NCI-H748 (cell line): Measurements from ENCODE around the gene LMNTD2.

Source experiments
- DNase-seq: peaks from one replicate; lab custom pipeline; 2025; ENCODE audit not compliant: unreplicated experiment; lab: John Stamatoyannopoulos, UW

Gene LMNTD2

DNA sequence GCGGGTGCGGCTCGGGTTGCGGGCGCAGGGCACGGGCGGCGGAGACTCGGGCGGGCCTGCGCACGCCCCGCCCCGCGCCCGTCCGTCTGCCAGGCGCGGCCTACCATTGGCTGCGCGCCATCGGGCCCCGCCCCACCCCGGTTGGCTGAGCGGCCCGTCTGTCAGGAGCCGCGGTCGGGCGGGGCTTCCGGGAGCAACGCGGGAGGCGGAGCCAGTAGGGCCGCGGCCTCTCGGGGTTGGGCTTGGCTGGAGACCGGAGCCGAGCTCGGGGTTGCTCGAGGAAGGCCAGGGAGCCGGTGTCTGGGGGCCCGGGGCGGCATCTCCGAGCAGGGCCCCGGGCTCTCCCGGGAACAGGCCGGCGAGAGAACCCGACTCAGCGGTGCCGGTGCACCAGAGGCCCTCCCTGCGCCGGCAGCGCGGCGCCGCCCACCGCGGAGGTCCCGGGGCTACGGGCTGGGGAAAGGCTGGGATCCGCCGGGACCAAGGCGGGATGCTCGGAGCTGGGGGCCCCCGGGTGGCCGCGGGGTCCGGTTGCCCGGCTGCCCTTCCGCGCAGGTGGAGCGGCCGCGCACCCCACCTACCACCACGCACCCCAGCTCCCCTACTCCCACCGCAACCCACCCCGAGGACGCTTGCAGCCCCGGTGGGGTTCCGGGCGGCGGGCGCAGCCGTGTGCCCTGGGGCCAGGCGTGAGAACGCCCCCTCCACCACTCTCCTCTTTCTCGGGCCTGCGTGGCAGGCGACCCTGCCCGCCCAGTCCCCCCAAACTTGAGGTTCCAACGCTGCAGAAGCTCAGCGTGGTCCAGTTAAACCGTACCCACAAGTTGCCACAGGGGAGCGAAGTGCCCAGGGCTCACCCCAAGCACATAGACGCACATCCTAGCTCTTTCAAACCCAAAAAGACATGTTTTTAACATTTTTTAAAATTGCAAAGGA, 24.8 kb downstream of the LMNTD2 start, which contains the start of gene HRAS:
TSS of gene HRAS (minus strand) at position 58 of the 936 bp plus-strand sequence.
- peak; percentile 95 for DNase-seq

DNA sequence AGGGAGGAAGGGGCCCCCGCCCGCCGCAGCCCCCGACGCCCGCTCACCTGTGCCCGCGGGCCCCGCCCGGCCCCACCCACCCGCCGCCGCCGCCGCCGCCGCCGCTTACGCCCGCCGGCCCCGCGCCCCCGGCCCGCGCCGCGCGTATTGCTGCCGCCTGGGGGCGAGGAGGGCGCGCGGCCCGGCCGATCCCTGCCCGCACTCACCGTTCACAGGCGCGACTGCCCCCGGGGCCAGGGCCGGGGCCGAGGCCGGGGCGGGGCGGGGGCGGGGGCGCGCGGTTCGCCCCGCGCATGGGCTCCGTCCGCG, 25.4 kb downstream of the LMNTD2 start:
- DNase-seq, result no peak

DNA sequence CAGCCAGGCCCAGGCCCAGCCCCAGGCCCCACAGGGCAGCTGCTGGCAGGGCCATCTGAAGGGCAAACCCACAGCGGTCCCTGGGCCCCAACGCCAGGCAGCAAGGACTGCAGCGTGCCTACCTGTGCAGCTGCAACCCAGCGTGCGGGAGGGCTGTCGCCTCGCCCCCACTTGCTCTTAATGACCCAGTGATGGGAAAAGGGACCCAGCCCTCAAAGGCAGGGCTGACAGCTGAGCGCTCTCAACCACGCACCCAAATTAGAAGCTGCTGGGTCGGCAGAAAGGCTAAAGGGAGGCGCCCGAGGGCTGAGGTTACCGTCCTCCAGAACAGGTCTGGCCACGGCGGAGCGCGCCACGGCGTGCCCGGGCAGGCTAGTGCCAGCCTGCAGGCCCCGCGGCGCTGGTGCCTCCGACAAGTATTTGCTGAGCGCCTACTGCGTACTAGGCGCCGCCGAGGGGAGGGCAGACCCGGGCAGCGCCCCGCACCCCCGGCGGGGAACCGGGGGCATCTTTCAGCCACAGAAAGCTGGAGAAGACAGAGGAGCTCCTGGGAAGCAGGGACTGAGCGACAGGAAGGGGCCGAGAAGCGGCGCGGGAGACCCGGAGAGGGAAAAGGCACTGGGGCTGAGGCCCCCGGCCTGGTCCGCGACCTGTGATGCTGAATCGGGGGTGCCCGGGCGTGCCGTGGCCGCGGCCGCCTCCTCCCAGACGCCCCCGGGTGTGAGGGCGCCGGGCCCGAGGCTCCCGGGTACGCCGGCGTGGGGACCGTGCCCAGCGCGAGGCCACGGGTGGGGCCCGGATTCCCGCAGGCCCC, 25.9 kb downstream of the LMNTD2 start:
- peak; percentile 52 for DNase-seq

DNA sequence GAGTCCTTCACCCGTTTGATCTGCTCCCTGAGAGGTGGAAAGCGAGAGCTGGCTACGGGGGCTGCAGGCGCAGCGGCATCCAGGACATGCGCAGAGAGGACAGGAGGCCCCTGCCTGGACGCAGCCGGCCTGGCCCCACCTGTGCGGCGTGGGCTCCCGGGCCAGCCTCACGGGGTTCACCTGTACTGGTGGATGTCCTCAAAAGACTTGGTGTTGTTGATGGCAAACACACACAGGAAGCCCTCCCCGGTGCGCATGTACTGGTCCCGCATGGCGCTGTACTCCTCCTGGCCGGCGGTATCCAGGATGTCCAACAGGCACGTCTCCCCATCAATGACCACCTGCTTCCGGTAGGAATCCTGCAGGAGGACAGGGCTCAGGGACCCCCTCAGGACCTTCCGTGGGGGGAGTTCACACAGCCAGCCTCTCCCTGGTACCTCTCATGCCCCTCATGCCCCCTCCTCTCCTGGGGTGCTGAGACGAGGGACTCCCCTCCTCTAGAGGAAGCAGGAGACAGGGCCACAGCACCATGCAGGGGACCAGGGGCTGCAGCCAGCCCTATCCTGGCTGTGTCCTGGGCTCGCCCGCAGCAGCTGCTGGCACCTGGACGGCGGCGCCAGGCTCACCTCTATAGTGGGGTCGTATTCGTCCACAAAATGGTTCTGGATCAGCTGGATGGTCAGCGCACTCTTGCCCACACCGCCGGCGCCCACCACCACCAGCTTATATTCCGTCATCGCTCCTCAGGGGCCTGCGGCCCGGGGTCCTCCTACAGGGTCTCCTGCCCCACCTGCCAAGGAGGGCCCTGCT, 26.7 kb downstream of the LMNTD2 start:
- DNase-seq, result no peak

DNA sequence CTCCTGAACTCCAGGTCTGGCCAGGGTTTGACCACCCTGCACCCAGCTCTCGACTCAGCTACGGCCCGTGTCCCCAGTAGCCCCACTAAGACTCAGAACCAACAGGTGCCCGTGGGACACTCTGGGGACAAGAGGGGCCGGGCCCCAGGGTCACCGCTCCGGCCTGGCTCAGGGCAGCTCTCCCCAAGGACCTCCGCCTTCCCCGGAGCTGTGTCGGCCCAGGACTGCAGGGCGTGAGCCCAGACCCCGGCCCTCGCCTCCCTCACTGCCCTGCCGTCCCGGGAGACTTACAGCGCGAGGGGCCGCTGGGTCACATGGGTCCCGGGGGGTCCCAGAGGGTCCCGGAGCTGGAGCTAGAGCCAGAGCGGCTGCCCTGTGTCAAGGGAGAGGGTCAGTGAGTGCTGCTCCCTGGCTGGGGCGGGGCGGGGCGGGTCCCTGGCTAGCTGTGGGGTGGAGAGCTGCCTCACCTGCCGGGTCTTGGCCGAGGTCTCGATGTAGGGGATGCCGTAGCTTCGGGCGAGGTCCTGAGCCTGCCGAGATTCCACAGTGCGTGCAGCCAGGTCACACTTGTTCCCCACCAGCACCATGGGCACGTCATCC, 27.5 kb downstream of the LMNTD2 start:
- DNase-seq, result no peak

DNA sequence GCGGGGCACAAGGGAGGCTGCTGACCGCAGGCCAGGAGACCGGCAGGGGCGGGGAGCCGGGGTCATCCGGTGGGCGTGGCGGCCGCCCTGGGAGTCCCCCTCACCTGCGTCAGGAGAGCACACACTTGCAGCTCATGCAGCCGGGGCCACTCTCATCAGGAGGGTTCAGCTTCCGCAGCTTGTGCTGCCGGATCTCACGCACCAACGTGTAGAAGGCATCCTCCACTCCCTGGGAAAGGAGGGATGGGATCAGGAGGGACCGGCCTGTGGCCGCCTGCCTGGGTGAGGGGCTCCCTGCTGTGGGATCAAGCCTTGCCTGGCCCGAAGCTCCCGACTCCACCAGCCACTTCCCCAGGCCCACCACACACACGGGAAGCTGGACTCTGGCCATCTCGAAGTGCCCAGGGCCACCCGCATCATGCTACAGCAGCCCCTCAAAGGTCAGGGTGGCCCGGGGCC, 28.0 kb downstream of the LMNTD2 start:
- DNase-seq, result no peak

DNA sequence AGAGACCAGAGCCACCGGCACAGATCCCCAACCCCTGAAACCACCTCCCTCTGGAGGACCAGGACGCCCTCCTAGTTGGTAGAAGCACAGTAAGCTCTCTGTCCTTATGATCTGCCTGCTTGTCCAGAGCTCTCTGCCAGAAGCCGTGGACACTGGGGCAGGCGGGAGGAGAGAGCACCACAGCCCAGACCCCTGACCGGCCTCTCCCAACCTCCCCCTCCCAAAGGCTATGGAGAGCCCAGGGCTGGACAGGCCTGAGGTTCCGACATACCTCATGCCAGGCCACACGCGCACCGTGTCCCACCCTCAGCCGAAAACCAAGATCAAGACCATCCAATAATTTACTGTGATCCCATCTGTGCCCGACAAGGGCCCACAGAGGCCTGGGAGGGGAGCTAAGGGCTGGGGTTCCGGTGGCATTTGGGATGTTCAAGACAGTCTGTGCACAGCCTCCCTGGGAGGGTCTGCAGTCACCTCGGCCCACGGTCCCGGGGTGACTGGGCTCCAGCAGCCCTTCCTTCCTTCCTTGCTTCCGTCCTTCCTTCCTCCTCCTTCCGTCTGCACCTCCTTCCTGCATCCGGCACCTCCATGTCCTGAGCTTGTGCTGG, 28.5 kb downstream of the LMNTD2 start:
- no peak for DNase-seq

DNA sequence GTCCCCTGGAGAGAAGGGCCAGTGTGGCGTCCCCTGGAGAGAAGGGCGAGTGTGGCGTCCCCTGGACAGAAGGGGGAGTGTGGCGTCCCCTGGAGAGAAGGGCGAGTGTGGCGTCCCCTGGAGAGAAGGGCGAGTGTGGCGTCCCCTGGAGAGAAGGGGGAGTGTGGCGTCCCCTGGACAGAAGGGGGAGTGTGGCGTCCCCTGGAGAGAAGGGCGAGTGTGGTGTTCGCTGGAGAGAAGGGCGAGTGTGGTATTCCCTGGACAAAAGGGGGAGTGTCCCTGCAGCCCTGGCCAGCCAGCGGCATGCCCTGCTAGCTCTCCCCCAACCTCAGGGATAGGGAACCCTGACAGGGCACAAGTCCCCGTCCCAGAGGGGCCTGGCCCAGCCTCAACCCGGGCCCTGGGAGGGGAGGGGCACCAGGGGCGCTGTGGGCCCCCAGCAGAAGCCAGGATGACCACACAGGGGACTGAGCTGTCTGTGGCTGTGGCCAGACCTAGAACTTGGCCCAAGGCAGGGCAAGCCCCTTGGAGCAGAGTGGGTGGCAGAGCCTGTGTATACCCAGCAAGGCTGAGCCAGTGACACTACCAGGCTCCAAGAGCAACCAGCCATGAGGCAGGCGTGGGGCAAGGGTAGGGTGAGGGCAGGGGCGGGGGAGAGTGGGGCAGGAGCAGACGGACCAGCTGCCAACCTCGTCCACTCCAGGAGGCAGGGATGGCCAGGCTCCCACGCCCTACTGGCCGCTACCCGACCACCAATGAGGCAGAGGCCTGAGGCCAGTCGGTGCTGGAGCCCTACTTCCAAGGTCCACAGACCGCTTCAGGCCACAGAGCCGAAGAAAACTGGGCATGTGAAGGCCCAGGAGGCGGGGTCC, 29.3 kb downstream of the LMNTD2 start:
- no peak for DNase-seq

DNA sequence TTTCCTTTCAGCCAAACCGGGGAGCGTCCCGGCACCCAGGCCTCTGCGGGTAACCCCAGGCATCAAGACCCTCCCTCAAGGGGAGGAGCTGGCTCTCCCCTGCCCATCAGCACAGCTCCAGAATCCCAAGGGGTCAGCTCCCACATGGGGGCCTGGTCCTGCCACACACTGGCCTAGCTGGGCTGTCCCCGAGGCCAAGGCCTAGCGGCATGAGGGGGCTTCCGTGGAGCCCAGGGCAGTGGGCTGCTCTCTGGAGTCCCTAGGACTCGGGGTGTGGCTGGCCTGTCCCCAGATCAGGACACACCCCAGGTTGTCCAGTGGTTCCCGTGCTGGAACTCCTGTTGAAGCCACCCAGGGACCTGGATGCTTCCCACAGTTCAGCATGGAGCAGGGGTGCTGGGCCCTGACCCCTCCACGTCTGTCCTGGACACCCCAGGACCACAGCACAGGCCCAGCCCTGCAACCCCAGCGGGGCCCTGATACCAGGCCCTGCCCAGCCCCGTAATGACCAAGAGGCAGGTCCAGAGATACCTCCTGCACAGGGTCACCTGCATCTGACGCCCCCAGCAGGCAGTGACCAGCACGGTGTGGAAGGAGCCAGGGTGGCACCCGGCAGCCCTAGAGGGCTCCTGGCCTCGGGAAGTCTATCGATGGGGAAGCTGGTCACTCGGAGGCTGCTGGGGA, 30.7 kb downstream of the LMNTD2 start:
- DNase-seq, result no peak

DNA sequence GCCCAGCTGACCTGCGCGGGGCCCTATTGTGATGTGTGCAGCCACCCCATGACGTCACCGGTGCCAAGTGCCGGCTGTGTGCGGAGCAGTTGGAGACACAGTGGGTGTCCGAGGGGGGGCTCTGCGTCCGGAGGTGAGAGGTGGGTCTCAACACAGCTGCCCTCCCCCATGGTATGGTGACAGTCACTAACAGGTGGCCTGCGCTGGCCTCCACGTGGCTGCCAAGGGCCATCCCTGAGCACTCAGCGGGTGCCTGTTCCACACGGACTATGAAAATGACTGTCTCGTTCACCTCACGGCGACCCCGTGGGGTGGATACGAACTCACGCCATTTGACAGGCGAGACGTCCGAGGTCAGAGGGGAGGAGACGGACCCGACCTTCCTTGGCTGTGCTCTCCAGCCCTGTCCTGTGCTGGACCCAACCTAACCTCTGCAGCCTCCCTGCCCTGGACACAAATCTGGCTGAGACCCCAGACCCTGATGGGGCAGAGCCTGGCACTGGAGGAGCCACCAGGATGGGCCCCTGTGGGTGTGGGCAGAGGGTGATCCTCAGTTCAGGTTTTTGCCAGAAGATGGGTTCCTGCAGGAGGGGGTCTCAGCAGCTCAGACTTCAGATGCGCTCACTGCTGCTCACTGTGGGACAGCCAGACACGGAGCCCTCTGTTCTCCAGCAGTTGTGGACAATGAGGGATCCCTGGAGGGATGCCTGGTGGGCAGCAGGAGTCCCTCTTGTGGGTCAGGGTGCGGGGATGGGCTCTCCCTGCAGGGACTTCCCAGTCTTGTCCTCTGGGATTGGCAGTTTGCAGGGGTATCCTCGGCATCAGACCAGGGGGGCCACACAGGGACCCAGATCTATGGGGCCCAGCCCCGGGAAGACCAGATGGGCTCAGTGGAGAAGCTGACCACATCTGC, 31.5 kb downstream of the LMNTD2 start:
- DNase-seq, result no peak

DNA sequence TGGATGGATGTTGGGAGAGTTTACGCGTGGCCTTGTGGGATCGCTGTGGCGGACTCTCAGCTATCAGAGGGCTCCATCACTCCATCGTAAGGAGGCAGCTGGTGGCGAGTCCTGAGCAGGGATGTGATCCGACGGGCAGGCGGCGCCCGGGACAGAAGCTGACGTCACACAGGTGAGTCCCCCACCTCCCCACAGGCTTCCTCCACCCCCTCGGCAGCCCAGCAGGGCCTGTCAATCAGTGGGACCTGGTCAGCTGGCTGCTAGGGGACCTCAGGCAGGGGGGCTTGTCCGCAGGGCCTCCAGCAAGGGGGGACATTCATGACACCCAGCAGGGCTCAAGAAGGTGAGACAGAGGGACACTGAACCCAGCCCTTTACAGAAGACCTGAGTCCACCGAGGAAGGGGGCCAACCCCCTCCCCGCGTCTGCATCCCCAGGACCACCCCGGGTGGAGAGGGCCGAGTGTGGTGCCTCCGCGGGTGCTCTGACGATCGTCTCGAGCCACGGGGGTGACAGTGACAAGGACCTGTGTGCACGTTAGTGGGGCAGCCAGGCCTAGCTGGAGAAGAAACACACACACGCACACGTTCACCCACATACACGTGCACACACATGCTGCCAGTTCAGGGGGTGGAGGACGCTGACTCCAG, 32.2 kb downstream of the LMNTD2 start:
- DNase-seq, result no peak

DNA sequence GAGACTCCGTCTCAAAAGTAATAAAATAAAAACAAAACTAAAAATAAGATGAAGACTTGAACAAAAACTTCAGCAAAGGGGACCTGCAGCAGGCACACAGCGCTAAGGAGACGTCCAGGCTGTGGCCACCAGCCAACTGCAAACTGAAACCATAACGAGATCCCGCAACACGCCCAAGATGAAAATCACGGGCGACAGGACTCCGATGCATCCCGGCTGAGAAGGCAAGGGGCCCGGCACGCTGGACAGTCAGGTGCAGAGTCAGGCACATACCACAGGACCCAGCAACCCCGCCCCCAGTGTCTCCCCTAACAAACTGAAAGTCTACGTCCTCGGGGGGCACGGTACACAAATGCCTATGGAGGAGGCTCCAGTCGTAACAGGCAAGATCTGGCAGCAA, 34.3 kb downstream of the LMNTD2 start:
- no peak for DNase-seq

DNA sequence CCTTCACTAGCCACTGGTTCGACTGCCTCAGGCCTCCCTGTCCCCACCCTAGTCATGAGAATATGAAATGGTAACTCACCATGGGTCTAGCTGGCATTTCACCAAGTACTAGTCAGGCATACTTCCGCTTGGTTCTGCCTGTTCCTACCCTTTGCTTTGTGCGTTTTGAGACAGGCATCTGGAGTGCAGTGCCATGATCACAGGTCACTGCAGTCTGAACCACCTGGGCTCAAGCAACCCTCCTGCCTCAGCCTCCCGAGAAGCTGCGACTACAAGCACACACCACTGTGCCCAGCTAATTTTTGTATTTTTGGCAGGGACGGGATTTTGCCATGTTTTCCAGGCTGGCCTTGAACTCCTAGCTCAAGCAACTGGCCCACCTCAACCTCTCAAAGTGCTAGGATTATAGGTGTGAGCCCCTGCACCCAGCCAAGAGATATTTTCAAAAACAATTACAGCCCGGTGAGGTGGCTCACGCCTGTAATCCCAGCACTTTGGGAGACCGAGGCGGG, 39.3 kb downstream of the LMNTD2 start:
- DNase-seq, result no peak

DNA sequence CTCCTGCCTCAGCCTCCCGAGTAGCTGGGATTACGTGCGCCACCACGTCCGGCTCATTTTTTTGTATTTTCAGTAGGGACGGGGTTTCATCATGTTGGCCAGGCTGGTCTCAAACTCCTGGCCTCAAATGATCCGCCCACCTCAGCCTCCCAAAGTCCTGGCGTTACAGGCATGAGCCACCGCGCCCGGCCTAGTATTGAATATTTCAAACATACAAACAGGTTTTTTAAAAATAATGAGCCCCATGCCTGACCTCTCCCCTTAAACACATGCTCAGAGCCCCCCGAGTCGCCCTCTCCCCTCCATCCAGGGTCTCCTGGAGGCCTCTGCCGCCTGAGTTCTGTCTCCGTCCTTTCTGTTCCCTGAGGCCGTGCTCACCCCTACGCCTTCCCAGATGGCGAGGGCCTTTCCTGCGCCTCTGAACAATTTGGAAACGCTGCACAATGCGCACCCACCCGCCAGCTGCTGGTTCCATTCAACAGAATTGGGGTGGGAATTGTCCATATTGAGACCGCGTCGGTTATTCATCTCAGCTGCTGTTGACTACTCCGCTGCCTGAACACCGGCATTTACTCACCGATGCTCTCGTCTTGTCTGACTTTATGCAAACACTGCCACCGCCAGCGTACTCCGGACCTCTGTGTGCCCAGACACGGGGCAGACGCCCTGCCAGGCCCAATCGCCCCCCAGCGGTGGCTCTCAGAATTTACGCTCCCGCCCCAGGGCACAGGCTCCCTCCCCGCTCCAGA, 39.9 kb downstream of the LMNTD2 start:
- DNase-seq, result no peak

DNA sequence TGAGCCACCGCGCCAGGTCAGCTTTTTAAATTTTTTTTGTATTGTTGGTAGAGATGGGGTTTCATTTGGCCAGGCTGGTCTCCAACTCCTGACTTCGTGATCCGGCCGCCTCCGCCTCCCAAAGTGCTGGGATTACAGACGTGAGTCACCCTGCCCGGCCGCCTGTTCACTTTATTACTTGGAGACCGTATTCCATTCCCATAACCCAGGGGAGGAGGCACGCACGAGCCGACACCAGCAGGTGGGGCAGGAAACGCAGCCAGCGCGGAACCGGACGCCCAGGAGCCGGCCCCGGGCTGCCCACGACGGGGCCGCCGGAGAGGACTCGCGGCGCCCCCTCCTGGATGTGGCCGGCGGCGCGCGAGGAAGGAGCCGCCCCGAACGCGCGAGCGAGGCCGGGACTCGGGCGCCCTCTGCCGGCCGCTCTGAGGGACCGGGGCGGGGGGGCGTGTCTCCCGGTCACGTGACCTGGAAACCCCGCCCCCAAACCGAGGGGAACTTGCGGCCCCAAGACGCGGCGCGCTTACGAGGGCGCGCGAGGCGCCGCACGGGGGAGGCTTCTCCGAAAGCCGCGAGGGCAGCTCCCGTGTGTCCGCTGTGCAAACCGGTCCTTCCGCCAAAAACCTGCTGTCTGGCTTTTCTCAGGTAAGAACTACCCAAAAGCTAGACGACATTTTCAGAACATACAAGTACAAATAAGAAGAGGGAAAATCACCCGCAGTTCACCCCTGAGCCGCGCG, 41.9 kb downstream of the LMNTD2 start:
- peak; percentile 84 for DNase-seq
